Kasumi-1 (cell line): ENCODE results near the gene SNTG2.

Experiments
- DNase-seq, 2 experiments: peaks; one replicate each; lab custom pipeline; 2025; lab: John Stamatoyannopoulos, UW

The SNTG2 gene

GRCh38 chr2:1319393-1319792 is 368.7 kb downstream of the SNTG2 start:
- no peak for DNase-seq

GRCh38 chr2:1321321-1321720 is 370.7 kb downstream of the SNTG2 start:
- DNase-seq, result no peak

DNA sequence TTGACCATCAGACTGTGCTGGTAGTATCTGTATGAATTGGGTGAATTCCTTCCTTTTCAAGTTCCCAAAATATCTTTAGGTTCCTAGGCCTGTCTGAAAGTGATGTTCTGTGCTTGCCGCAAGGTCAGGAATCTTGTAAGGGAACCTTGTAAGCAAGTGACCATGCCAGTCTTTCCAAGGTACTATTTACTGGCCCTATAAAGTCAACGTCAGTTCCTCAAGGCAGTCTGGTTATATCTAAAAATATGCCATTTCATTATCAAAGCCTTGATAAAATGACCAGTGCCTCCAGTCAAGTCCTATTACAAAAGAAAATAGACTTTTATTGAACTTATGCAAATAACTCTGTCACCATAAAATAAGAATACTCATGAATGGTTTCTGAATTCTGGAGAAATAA is 374.2 kb downstream of the SNTG2 start:
- DNase-seq, result no peak

DNA sequence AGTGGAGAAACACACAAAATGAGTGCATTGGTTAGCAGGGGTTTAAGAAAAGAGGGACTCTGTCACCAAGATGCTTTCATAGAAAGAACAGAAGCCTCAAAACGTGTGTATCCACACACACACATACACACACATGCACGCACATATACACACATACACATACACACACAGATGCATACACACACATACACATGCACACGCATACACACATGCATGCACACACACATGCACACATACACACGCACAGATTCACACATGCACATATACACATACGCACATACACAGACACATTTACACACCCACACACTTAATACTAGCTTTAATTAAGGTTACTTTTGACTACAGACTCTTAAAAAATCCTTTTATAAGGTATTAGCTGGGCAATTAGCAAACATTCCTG is 378.0 kb downstream of the SNTG2 start:
- no peak for DNase-seq

DNA sequence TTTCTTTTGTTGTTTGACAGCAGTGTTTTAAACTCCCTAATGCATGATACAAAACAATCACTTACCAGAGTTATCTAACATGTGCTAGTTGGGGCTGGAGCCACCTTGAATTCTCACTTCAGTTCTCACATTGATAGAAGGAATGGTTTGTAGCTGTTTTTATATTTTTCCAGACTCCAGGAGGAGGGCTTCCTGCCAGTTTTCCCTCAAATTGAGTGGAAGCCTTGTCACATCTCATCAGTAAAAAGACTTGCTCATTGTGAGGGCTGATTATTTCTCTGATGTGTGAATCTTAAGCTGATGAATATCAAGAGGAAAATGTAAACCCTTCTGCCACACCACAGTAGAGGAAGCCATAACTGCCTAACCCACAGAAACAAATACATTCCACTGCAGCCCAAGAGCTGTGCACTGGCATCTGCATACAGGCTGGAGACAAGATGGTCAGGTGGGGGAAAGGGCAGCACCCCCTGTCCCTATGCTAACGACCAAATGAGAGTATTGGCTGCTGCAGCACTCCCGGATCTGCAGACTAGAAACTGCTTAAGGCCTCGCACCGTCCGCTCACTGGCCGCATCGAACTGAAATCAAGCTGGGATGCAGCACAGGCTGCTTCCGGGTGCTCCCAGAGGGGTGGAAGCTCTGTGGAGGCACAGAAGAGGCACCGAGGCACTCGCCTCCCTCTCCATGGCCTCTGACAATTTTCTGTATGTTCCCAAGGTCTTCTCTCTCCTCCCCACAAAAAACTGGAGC is 388.9 kb downstream of the SNTG2 start:
- no peak for DNase-seq

DNA sequence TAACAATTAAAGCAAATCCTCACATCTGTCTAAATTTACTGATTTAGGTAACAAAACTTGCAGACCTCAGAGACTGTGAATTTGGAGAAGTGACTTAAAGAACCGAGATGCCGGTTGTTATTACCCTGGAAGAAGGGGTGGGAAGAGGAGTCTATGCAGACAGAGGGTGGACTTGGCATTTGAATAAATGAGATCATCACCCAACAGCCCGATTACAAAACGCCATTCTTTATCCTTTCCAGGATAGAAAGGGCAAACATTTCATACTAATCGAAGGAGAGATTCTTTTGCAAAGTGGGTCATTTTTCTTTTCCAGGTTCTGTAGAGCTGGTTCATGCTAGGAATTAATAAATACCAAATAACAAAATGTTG is 389.5 kb downstream of the SNTG2 start:
- no peak for DNase-seq

DNA sequence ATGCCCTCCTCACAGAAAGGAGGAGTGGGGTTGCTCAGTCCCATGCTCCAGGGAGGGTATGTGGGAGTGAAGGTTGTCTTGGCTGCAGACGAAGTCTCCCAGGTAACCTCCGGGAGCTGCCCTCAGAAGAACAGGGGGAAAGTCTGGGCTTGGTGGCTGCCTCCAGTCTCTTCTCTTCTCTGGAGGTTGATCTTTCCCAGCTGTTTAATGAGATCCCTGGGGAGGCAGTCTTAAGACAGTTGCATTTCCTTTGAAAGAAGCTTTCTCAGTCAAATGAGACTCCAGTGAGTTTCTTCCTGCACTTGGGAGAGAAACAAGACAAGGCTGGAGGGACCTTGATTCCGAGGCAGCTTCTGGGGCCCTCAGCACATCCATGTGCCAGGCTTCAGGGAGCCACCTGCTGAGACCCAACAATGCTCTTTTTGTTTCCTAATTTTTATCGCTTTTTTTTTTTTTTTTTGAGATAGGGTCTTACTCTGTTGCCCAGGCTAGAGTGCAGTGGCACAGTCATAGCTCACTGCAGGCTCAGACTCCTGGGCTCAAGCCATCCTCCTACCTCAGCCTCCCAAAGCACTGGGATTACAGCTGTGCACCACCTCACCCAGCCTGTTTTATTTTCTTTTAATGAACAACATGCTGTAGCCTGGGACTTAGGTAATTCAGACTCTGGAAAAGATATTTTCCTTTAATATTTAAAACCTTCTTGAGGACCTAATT is 390.9 kb downstream of the SNTG2 start:
- DNase-seq, result no peak

DNA sequence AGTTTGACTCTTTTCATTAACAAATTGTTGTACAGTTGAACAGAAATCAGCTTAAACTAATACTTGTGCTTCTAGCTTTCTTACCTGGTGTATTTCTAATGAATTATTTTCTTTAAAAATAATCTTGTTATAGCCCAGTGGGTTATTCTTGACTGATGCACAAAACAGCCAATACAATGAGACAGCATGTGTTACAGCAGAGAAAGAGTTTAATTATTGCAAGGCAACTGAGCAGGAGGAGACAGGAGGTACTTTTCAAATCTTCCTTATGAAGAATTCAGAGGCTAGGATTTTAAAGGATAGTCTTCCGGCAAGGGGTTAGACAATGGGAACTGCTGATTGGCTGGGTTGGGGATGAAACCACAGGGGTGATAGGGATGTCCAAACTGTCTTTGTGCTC is 398.1 kb downstream of the SNTG2 start:
- no peak for DNase-seq

DNA sequence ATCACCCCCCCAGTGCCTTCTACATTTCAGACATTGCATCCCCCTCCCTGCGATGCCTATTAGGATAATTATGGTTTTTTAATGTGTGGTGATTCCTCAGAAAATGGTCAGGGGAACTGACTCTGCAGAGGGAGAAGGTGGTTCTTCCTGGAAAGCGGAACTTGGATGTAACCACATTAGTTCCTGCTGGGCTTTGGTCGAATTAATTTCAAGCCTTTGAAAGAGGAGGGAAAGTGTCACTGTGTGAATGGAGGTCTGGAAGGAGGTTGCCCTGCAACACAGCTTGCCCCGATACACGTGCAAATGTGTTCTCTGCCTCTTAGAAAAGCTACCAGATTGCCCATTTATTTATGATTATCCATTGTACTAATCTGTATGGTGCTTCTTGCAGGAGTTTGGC is 399.5 kb downstream of the SNTG2 start:
- DNase-seq, result peak; percentile 57 to 63

DNA sequence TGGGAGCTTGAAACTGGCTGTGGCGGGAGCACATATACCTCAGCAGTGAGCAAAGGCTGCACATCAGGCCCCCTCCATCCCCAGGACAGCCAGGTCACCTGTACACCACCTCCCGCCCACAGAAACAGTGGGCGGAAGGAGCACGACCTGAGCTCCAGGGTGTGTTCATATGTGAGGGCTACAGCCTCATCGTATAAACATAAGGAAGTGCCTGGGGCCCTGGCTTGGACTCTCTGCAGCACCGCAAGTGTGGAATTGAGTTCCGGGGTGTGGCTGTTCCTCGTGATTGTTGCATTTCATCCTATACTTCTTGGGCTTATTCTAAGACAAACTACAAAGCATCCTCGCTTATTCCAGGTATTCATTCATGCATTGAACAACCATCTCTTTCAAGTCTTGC is 402.5 kb downstream of the SNTG2 start:
- no peak for DNase-seq

DNA sequence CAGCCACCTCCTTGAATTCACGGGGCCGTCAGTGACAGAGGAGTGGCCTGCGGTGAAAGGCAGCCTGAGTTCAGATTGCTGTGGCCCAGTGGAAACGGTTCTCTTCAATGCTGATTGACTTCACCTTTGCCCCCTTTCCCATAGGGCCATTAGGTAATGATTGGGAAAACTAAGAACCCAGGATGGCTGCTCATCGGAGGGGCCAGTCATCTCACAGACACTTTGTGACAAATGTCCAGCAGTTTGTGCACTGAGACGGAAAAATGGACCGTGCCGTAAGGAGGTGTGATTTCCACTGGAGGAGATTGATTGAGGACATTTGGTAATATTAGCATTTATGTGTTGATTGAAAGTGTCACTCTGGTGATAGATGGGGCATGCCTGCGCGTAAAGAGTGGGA is 402.9 kb downstream of the SNTG2 start:
- DNase-seq, result no peak

- DNase-seq, result no peak
These were observed 409.5 kb downstream of the SNTG2 start for GRCh38 chr2:1360144-1360543.

GRCh38 chr2:1360557-1361250 is 410.1 kb downstream of the SNTG2 start:
- no peak for DNase-seq

DNA sequence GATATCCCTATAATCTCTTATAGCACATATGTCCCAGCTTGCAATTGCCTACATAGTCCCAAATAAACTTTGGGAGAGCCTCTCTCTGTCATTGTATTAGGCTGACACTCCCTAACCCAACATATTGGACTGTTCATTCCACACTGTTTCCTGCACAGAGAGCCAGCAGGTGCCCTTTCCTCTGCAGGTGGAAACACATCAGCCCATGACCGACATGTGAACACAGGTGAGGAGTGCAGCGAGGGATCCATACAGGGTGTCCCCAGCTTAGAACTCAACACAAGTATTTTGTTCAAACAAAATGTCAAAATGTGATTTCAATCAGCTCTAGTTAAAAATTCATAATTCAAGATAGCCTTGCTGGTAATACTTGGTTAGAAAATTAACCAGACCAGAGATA is 412.7 kb downstream of the SNTG2 start:
- no peak for DNase-seq

DNA sequence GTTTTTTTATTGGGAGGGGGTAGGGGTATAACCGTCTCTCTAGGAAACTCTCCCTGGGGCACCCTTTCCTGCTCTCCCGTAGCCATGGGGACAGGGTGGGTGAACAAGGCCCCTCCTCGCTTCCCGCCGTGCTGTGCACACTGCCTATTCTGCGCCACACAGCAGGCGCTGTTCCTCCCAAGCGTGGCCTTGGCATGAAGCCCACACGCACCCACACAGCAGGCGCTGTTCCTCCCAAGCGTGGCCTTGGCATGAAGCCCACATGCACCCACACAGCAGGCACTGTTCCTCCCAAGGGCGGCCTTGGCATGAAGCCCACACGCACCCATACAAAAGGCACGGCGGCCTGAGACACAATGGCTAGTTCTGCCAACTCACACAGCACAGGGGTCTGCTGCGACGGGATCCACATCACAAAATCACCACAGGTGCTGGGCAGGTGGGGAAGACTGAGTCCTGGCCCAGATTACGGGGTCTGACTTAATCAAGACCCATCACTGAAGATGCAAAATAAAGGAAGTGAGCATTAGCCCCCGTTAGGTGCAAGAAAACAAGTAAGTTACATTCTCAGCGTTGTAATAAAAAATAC is 416.0 kb downstream of the SNTG2 start:
- peak; percentile 83 to 90 for DNase-seq

- DNase-seq, result no peak
These were observed 417.0 kb downstream of the SNTG2 start for GRCh38 chr2:1367601-1368000.

- DNase-seq, result no peak
These were observed 419.3 kb downstream of the SNTG2 start for GRCh38 chr2:1369905-1370304.

GRCh38 chr2:1370461-1370860 is 419.8 kb downstream of the SNTG2 start:
- no peak for DNase-seq

DNA sequence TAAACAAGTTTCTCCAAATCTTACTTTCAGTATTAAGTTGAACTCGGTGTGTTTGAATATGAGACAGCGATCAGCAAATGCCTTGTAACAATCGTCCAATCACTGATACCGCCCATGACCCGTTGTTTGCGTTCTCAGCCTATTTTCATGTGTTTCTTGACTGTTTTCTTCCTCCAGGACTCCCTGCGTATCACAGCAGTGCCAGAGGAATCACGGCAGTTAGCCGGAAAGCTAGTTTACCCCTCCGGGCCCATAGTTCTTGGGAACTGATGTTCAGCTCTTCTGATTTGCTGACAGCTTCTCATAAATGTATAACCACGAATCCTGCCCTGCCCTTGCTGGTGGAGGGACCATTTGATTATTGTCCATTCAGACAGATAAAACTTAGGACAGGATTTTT is 420.4 kb downstream of the SNTG2 start:
- DNase-seq, result no peak

GRCh38 chr2:1373830-1374229 is 423.2 kb downstream of the SNTG2 start:
- DNase-seq, result no peak

DNA sequence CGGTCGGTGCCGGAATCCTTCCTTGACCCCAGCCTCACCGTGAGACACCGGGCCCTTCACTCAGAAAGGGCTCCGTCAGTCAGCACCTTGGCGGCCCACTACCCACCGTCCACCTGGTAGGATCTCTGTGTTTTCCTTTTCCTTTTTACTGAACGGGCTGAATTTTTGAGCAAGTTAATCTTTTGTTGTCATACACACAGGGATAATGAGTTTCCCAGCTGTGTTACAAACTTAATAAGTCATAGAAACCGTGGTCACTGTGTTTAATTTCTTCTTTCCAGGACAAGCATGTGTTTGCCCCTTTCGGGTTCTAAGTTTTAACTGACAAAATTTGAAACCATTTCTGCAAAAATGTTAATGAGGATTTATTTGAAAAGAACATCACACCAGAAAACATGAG is 423.6 kb downstream of the SNTG2 start:
- DNase-seq, result no peak

DNA sequence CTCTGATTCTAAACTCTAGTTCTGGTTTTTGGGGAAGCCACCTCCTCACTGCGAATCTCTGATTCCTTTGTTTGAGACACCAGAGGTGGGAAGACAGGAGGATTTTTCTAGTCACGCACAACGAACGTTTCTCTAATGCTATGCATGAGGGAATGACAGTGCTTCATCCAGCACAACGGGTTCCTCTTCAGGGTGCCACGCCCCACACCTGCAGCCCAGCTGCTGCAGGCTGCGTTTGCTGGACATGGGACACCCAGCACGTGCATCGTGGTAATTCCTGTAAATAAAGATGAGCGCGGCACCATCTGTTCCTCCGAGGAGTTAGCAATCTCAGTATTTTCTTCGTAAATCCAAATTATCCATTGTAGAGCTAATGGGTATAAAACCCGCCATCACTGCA is 425.1 kb downstream of the SNTG2 start:
- DNase-seq, result no peak

DNA sequence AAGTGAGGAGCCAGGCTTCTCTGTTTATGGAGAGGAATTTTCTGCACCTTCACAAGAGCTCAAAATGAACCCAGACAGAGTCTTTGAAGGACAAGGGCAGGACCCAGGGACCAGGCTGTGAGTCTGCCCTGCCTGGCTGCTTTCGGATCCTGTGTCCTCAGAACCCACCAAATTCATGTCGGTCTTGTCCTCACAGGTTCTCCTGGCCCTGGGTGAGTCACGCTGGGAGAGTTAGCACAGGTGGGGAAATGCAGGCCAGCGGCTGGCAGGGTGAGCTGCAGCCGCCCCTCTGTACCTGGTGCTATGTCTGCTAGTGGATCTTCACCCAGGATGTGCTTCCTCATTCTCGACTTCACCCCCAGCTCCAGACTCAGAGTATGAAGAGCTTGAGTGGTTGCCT is 426.8 kb downstream of the SNTG2 start:
- DNase-seq, result no peak
